ENCODE data around the gene DNAJB8.
A peak's percentile ranks its signal among the peaks of the same experiment; 100 is the strongest.

The DNAJB8 gene

GRCh38 chr3:128442949-128443348 is 23.7 kb downstream of the DNAJB8 start:
- DNase-seq = no peak

DNA sequence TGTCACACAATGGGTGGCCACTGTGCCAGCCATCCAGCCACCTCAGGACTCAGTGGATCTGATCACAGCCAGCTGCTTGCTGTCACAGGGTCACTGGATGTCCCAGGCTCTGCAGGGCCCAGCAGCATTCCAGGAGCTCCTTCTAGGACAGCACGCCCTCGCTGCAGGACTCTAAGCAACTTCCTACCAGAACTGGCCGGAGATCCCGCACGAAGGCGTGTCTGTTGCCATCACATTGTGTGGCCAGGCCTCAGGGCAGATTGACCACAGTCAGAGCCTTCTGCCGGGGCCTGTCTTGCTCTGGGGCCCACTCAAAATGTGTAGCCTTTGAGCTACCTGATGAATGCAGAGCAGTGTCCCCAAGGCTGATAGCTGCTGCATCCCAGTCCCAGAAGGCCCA is 24.6 kb downstream of the DNAJB8 start:
- DNase-seq = no peak

- DNase-seq = no peak
Measured at GRCh38 chr3:128439226-128439625, 27.5 kb downstream of the DNAJB8 start.

DNA sequence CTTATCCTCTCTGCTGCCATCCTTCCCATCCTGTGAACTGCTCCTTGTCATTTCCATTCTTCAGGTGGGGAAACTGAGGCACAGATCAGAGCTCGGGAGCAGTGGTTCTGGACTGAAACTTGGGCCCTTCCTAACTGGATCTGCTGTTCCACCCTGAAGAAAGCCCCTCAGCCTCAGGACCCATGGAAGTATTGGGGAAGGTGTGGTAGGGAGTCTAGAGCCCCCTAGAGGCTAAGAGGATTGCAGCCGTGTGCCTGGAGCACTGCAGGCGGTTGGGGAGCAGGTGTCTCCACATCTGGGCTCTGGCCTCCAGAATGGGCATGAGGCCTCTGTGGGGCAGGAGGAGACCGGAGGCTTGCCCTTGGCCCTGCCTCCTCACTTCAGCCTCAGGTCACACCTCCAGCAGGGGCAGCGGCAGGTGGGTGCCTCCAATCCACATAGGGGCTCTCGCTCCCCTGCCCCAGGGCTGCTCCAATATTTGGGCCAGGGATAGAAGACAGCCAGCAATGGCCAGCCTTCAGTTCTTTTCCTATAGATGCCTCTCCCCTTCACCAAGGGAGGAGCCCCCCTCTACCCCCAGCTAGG is 28.1 kb downstream of the DNAJB8 start:
- no peak for DNase-seq

GRCh38 chr3:128436214-128436613 is 30.5 kb downstream of the DNAJB8 start:
- DNase-seq = no peak

DNA sequence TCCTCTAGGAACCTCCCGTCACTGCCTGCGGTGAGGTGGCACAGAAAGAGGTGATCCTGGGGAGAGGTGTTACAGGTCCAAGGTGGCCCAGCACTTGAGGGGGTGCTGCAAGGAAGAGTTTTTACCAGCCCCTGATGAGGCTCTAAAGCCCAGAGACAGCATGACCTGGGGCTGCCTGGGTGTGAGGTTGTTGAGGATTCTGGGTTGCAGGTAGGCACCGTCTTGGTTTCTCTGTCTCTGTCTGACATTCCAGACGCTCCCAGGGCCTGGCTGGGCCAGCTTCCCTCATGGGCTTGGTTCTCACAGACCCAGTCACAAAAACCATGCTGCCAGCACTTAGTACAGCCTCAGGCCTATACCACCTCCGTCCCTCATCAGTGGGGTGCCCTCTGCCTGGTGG is 31.1 kb downstream of the DNAJB8 start:
- DNase-seq = no peak

- no peak for DNase-seq
Measured at GRCh38 chr3:128435058-128435457, 31.6 kb downstream of the DNAJB8 start.

GRCh38 chr3:128434524-128434923 is 32.2 kb downstream of the DNAJB8 start:
- DNase-seq = no peak

- DNase-seq = no peak
Measured at GRCh38 chr3:128433837-128434165, 32.9 kb downstream of the DNAJB8 start.

DNA sequence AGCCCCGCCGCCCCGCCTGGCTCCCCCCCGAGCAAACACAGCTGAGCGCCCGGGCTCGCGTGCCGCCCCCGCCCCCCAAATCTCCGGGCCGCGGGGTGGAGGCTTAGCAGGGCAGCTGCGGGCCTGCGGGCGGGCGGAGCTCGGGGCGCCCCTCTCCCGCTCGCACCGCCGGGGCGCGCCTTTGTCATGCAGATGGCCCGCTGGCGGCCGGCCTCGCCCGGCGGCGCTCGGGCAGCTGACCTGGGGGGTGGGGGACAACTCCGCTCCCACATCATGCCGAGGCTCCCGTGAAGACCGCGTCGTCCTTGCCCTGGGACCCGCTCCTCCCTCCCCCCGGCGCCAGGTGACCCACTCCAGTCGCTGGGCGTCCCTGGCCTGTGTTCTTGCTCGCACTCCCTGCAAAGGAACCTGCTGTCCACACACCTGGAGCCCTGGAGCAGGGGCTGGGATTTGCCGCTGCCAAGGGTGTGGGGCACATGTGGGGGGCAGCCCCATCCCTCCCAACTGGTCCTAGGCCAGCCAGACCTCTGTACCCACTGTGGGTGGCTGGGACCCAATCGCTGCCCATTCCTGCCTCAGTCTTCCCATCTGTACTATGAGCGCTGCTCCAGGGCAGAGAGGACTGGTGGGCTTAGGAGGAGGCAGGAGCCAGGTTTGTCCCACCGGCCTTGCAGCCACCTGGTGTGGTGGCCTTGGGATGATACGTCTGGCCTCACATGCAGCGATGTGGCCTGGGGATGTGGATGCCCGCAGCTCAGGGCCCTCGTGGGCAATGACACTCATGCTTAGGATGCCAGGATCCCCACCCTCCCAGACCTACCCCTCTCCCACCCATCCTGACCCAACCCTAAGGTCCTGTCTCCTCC is 33.5 kb downstream of the DNAJB8 start:
- no peak for DNase-seq

- no peak for DNase-seq
Measured at GRCh38 chr3:128432301-128432970, 34.3 kb downstream of the DNAJB8 start.

DNA sequence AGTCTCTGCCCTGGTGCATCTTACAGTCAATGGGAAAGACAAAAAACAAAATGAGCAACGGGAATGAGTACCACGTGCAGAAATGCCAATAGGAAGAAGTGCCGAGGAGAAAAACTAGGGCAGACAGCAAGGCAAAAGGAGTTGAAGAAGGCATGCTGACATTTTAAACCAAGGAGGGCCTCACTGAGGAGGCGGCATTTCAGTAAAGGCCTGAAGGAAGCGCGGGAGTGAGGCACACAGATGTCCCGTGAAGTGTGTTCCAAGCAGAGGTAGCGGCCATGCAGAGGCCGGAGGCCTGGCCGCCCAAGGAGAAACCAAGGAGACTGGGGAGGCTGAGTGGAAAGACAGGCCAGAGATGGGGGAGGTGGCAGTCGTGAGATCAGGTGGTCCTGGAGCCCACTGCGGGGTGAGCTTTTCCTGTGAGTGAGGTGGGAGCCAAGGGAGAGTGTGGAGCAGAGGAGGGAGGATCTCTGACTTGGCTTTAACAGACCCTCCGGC is 34.8 kb downstream of the DNAJB8 start:
- no peak for DNase-seq

GRCh38 chr3:128430731-128431130 is 36.0 kb downstream of the DNAJB8 start:
- DNase-seq = no peak

GRCh38 chr3:128430301-128430700 is 36.4 kb downstream of the DNAJB8 start:
- no peak for DNase-seq

DNA sequence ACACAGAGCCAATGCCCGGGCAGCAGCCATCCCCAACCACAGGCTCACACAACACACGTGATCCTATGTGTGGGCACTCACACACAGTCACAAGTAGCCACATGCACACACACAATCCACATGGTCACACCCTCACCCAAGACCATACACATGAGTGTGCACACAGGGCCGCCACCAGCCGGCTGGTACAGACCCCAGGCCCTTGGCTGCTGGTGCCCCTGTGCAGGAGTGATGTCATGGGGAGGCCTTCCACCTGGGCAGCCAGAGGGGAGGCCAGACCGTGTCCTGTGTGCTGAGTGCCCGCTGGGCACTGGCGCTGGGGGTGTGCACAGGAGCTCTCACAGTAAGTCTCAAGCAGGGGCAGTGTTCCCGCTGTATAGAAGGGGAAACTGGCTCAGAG is 36.9 kb downstream of the DNAJB8 start:
- no peak for DNase-seq

DNA sequence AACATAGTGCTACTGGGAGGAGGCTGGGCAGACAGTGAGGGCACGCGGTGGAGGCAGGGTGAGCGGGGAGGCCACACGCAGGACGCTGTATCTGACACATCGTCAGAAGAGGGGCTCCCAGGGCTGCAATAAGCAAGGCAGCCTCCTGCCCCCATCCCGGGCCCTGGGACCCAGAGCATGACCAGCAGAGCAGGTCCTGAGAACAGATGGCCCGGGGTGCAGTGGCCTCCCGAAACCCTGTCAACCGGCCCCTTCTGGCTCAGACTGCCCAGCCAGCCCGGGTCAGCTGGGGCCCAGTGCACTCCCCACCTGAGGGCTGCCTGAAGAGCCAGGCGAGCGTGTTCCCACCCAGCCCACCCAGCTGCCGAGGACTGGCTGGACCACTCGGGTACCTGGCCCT is 37.4 kb downstream of the DNAJB8 start:
- no peak for DNase-seq

- DNase-seq = no peak
Measured at GRCh38 chr3:128427872-128428822, 38.5 kb downstream of the DNAJB8 start.

GRCh38 chr3:128427175-128427857 is 39.4 kb downstream of the DNAJB8 start:
- no peak for DNase-seq

DNA sequence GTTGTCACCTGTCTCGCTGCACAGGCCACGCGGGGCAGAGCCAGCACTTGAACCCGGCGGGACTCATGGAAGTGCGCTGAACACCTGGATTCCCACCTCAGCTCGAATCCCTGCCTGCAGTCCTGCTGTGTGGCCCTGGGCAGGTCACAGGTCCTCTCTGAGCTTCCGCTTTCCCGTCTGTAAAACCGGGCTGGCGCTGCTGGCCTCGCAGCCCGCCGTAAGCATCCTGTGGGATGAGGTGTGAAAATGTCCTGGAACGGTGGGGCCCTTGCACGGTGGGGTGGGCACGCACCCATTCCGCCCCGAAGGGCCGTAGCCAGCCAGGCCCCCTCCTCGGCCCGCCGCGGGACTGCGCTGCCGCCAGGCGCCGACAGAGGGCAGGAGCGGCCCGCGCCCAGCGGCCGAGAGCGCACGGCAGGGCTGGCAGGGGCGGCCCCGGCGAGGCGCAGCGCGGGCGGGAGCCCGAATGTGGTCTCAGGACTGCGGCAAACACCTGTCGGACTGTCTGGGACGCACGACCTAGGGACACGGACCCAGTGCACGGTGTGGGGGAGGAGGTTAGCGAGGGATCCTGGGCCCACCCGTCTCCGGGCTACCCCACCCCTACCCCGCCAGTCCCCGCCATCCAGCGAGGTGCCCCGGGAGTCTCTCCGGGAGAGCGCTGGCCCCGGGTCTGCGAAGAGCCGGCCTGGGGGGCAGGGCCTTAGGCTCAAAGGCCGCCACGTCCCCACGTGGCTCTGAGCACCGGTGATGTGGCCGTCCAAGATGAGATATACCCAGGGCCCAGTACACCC is 40.4 kb downstream of the DNAJB8 start:
- DNase-seq = peak; percentile 57

GRCh38 chr3:128425846-128426127 is 40.9 kb downstream of the DNAJB8 start:
- DNase-seq = no peak

DNA sequence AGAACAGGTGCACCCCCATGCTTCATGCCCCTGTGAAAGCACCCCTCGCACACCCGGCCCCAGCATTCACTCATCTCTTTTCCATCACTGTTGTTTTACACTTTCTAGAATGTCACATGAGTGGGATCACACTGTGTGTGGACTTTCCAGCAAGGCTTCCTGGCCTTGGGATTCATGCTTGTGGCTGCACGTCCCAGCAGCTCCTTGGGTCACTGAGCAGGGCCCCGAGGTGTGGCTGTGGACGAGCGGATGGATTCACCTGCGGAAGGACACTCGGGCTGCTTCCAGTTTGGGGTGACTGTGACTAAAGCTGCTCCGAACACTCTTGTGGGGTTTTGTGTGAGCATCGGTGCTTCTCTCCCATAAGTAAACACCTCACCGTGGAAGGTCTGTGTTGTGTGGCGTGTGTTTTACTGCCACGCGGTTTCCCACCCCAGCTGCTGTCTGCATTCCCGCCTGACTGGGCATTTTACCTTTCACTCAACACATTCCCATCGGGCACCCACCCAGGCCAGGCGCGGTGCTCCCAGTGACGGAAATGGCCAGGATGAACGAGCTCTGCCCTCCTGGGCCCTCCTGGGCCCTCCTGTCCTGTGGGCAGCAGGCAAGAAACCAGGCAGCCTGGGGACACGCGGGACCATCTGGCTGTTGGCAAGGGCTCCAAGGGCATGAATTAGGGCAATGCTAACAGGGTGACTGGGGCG is 41.4 kb downstream of the DNAJB8 start:
- DNase-seq = no peak

Data from femur (tissue), 1 donor.